WTC11 (cell line): ENCODE data around the gene KLHDC1. TPM values are rescaled to one million over a fixed set of nuclear protein-coding genes. Genes with fewer than 3 reads are reported as not detected.
A peak's percentile ranks its signal among the peaks of the same experiment; 100 is the strongest.

Experiments used
- ATAC-seq: fragments of 200-7000 bp; cut with Tn5 transposase; 2 replicates; pipeline ENCODE4 v1.10.0; 2021; ENCODE audit warnings: mild to moderate bottlenecking, moderate library complexity
- CTCF ChIA-PET: fragments of 300-600 bp; sonication (Branson Sonifier 250); formaldehyde crosslinking; loops from one replicate; lab custom pipeline; 2021; ENCODE audit warnings: antibody characterized with exemption; lab: Charles Lee
- POLR2A ChIA-PET: fragments of 350-600 bp; sonication (Branson Sonifier 250); formaldehyde crosslinking; loops from one replicate; lab custom pipeline; 2021; ENCODE audit warnings: antibody characterized with exemption; lab: Charles Lee
- DNase-seq: peaks from one replicate; pipeline ENCODE4 v3.0.0; 2021; ENCODE audit warnings: low spot score
- H3K27ac Mint-ChIP-seq: 2 replicates; pipeline ENCODE4 v1.8.0; 2021; ENCODE audit warnings: mixed read lengths
- H3K27me3 Mint-ChIP-seq: 2 replicates; pipeline ENCODE4 v1.8.0; 2021; ENCODE audit warnings: low read depth, mild to moderate bottlenecking, moderate library complexity, mixed read lengths
- H3K36me3 Mint-ChIP-seq: 2 replicates; pipeline ENCODE4 v1.8.0; 2021; ENCODE audit warnings: mixed read lengths
- H3K4me1 Mint-ChIP-seq: 2 replicates; pipeline ENCODE4 v1.8.0; 2022; ENCODE audit warnings: mixed read lengths
- H3K4me3 Mint-ChIP-seq: 2 replicates; pipeline ENCODE4 v1.8.0; 2021; ENCODE audit warnings: mild to moderate bottlenecking, moderate library complexity, mixed read lengths
- H3K9me3 Mint-ChIP-seq: 2 replicates; pipeline ENCODE4 v1.8.0; 2021; ENCODE audit warnings: mixed read lengths
- CBFB ChIP-seq: sonication (generic); formaldehyde crosslinking; IDR thresholded peaks from 2 replicates; pipeline ENCODE4 v1.8.1; 2022; ENCODE audit warnings: mild to moderate bottlenecking, low read depth, missing genetic modification reagents
- CREM ChIP-seq: sonication (generic); formaldehyde crosslinking; IDR thresholded peaks from 2 replicates; pipeline ENCODE4 v1.8.1; 2022; ENCODE audit warnings: mild to moderate bottlenecking, missing genetic modification reagents, moderate library complexity
- CTCF ChIP-seq: fragments of 200-600 bp; IDR thresholded peaks from 2 replicates; pipeline ENCODE4 v1.8.0; 2022; ENCODE audit warnings: antibody characterized with exemption
- E2F4 ChIP-seq: sonication (generic); formaldehyde crosslinking; IDR thresholded peaks from 2 replicates; pipeline ENCODE4 v1.8.1; 2022; ENCODE audit warnings: low read depth, mild to moderate bottlenecking, moderate library complexity, missing genetic modification reagents, borderline replicate concordance
- GTF2I ChIP-seq: fragments of 250-450 bp; sonication (Bioruptor Pico); conservative IDR thresholded peaks from 2 replicates; pipeline ENCODE4 v1.4.0; 2021; ENCODE audit warnings: mild to moderate bottlenecking
- IRF2 ChIP-seq: sonication (generic); formaldehyde crosslinking; IDR thresholded peaks from 2 replicates; pipeline ENCODE4 v1.8.0; 2022; ENCODE audit warnings: low read depth, missing genetic modification reagents, borderline replicate concordance
- NFATC4 ChIP-seq: fragments of 250-450 bp; sonication (Bioruptor Pico); IDR thresholded peaks from 2 replicates; pipeline ENCODE4 v1.9.0; 2021; ENCODE audit warnings: mild to moderate bottlenecking
- NFYB ChIP-seq: sonication (generic); formaldehyde crosslinking; conservative IDR thresholded peaks from 2 replicates; pipeline ENCODE4 v1.8.0; 2022; ENCODE audit warnings: low read depth, missing genetic modification reagents
- RELA ChIP-seq: sonication (generic); formaldehyde crosslinking; IDR thresholded peaks from 2 replicates; pipeline ENCODE4 v1.8.1; 2022; ENCODE audit warnings: missing genetic modification reagents, mild to moderate bottlenecking, borderline replicate concordance
- RORB ChIP-seq: fragments of 250-450 bp; sonication (Bioruptor Pico); IDR thresholded peaks from 2 replicates; pipeline ENCODE4 v1.9.0; 2021; ENCODE audit warnings: mild to moderate bottlenecking
- TP53 ChIP-seq: sonication (generic); formaldehyde crosslinking; IDR thresholded peaks from 2 replicates; pipeline ENCODE4 v1.8.1; 2023; ENCODE audit warnings: mild to moderate bottlenecking, missing genetic modification reagents
- USF1 ChIP-seq: sonication (generic); formaldehyde crosslinking; IDR thresholded peaks from 2 replicates; pipeline ENCODE4 v1.8.0; 2022; ENCODE audit warnings: mild to moderate bottlenecking, missing genetic modification reagents
- ZNF263 ChIP-seq: sonication (generic); formaldehyde crosslinking; IDR thresholded peaks from 2 replicates; pipeline ENCODE4 v1.8.1; 2022; ENCODE audit warnings: low read depth, mild to moderate bottlenecking, moderate library complexity, missing genetic modification reagents
- ZNF281 ChIP-seq: sonication (generic); formaldehyde crosslinking; IDR thresholded peaks from 2 replicates; pipeline ENCODE4 v1.8.0; 2023; ENCODE audit warnings: mild to moderate bottlenecking, missing genetic modification reagents
- ZNF423 ChIP-seq: fragments of 250-450 bp; sonication (Bioruptor Pico); IDR thresholded peaks from 2 replicates; pipeline ENCODE4 v2.1.2; 2022; ENCODE audit warnings: mild to moderate bottlenecking, moderate library complexity
- ZSCAN18 ChIP-seq: fragments of 250-450 bp; sonication (Bioruptor Pico); IDR thresholded peaks from 2 replicates; pipeline ENCODE4 v2.1.2; 2022; ENCODE audit warnings: mild to moderate bottlenecking, moderate library complexity
- total RNA-seq: library from RNA; stranded (reverse); gene quantifications from 3 replicates; pipeline ENCODE4 v1.2.3, GENCODE V29; 2021
- TF ChIP-seq, protein P1 (sequence below): sonication (generic); formaldehyde crosslinking; IDR thresholded peaks from 2 replicates; pipeline ENCODE4 v1.8.0; 2022; ENCODE audit warnings: mild to moderate bottlenecking, missing genetic modification reagents
- TF ChIP-seq, protein P2 (sequence below): sonication (generic); formaldehyde crosslinking; IDR thresholded peaks from 2 replicates; pipeline ENCODE4 v1.8.1; 2023; ENCODE audit warnings: mild to moderate bottlenecking, missing genetic modification reagents

Gene KLHDC1
- total RNA-seq, 1 experiment from 2014 or later: not detected

DNA sequence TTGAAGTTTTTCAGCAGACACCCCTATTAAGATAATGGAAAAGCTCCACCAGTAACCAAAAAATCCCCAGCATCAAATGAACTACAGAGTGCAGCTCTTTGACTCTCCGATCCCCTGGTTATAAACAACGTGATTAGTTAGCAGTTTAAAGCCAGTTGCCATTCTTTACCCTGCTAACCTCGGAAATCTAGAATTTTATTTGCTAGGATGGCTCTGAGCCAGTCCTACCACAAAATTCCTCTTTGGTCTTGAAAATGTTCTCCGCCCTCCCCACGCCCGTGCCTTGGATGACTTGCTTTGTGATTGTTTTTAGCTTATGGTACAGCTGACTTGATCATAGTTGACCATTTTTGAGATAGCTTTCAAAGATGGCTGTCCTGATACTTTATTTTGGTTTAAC, 76.3 kb downstream of the KLHDC1 start (continued):
- TF ChIP-seq ZNF263 (CRISPR knock-in tag): no peak
- TF ChIP-seq, protein P1, sequence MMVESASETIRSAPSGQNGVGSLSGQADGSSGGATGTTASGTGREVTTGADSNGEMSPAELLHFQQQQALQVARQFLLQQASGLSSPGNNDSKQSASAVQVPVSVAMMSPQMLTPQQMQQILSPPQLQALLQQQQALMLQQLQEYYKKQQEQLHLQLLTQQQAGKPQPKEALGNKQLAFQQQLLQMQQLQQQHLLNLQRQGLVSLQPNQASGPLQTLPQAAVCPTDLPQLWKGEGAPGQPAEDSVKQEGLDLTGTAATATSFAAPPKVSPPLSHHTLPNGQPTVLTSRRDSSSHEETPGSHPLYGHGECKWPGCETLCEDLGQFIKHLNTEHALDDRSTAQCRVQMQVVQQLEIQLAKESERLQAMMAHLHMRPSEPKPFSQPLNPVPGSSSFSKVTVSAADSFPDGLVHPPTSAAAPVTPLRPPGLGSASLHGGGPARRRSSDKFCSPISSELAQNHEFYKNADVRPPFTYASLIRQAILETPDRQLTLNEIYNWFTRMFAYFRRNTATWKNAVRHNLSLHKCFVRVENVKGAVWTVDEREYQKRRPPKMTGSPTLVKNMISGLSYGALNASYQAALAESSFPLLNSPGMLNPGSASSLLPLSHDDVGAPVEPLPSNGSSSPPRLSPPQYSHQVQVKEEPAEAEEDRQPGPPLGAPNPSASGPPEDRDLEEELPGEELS (CRISPR knock-in tag): no peak
- no peak for TF ChIP-seq NFYB
- TF ChIP-seq ZNF423 (CRISPR knock-in tag): no peak
- no peak for TF ChIP-seq TP53 (CRISPR knock-in tag)
- no peak for TF ChIP-seq CBFB (CRISPR knock-in tag)

DNA sequence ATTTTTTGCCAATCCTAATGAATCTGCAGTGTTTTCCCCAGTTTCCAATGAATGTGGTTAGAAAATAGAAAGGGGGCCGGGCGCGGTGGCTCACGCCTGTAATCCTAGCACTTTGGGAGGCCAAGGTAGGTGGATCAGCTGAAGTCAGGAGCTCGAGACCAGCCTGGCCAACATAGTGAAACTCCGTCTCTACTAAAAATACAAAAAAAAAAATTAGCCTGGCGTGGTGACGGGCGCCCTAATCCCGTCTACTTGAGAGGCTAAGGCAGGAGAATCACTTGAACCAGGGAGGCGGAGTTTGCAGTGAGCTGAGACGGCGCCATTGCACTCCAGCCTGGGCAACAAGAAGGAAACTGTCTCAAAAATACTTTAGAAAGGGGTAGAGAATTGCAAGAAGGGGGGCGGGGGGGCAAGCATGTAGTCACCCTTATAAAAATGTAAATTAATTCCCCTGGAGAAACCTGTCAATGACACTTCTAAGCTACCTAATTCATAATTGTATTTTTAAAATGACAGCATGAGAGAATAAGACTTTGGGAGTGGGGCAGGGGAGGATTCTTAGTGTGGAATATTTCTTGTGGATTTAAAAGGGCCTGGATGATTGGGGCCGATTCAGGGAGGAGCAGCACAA, 76.8 kb downstream of the KLHDC1 start:
- Mint-ChIP-seq H3K9me3 (no peaks in the 10 kb centered on the region), H3K36me3 (peaks cover under 1% of the 10 kb centered on the region), H3K4me1 (peaks cover 24% of the 10 kb centered on the region)

More for the DNA sequence above, 76.8 kb downstream of the KLHDC1 start:
- peak overlapping the region; percentile 98 for H3K4me3 Mint-ChIP-seq
- POLR2A ChIA-PET: interaction anchor here (3.0 to 3.3 kb wide), 2 partner anchors 135 to 149 kb away, joined by 17 to 25 read pairs; partner anchors contain the start of genes DNAAF2, MGAT2 and RPL36AL
- ATAC-seq: no peak
- no peak for DNase-seq
- no peak for TF ChIP-seq ZNF281
- no peak for TF ChIP-seq CREM
- no peak for TF ChIP-seq RELA (CRISPR knock-in tag)
- TF ChIP-seq, protein P2, sequence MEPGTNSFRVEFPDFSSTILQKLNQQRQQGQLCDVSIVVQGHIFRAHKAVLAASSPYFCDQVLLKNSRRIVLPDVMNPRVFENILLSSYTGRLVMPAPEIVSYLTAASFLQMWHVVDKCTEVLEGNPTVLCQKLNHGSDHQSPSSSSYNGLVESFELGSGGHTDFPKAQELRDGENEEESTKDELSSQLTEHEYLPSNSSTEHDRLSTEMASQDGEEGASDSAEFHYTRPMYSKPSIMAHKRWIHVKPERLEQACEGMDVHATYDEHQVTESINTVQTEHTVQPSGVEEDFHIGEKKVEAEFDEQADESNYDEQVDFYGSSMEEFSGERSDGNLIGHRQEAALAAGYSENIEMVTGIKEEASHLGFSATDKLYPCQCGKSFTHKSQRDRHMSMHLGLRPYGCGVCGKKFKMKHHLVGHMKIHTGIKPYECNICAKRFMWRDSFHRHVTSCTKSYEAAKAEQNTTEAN (CRISPR knock-in tag): no peak
- no peak for TF ChIP-seq NFATC4 (CRISPR knock-in tag)
- no peak for TF ChIP-seq GTF2I (CRISPR knock-in tag)
- no peak for TF ChIP-seq E2F4
- no peak for TF ChIP-seq ZSCAN18 (CRISPR knock-in tag)
- no peak for TF ChIP-seq IRF2 (CRISPR knock-in tag)
- TF ChIP-seq CTCF: no peak
- no peak for TF ChIP-seq USF1 (CRISPR knock-in tag)
- TF ChIP-seq ZNF423 (CRISPR knock-in tag): no peak
- TF ChIP-seq RORB (CRISPR knock-in tag): no peak
- CTCF ChIA-PET: interaction anchor here (2.5 to 3.1 kb wide), 2 partner anchors 92 to 136 kb away, joined by 7 to 23 read pairs; no protein-coding TSS in a partner anchor
- no peaks in the 10 kb centered on the region for H3K27me3 Mint-ChIP-seq
- peak overlapping the region; percentile 100 for H3K27ac Mint-ChIP-seq
